Neural cell (in vitro differentiated cells): ENCODE measurements around the gene ANKRD13B. TPM values are rescaled to one million over a fixed set of nuclear protein-coding genes. Genes with fewer than 3 reads are reported as not detected.
A peak's percentile ranks its signal among the peaks of the same experiment; 100 is the strongest.

Source experiments
- H2AFZ ChIP-seq: fragments of 200-600, 300-800 bp; sonication (generic), shearing (Covaris generic); 2 replicates; pipeline ENCODE4 v1.6.0; 2014; ENCODE audit warnings: low read depth, mild to moderate bottlenecking, antibody characterized with exemption, low read length, moderate library complexity
- H3F3A ChIP-seq: fragments of 200-600 bp; shearing (Covaris generic); 2 replicates; pipeline ENCODE4 v1.6.1; 2016; ENCODE audit warnings: mild to moderate bottlenecking, moderate library complexity, mixed read lengths, antibody characterized with exemption, low read length; ENCODE audit not compliant: insufficient read depth, poor library complexity, severe bottlenecking
- H3K27ac ChIP-seq: fragments of 200-600, 300-800 bp; sonication (generic), shearing (Covaris generic); 2 replicates; pipeline ENCODE4 v1.5.1; 2014; ENCODE audit warnings: mild to moderate bottlenecking, low read length, moderate library complexity
- H3K27me3 ChIP-seq: fragments of 300-800, 200-600 bp; sonication (generic), shearing (Covaris generic); 2 replicates; pipeline ENCODE4 v1.6.0; 2014; ENCODE audit warnings: mild to moderate bottlenecking, low read depth, low read length, moderate library complexity; ENCODE audit not compliant: insufficient read depth
- H3K36me3 ChIP-seq: fragments of 300-800, 200-600 bp; sonication (generic), shearing (Covaris generic); 2 replicates; pipeline ENCODE4 v1.5.1; 2014; ENCODE audit warnings: mild to moderate bottlenecking, antibody characterized with exemption, low read length, moderate library complexity; ENCODE audit not compliant: insufficient read depth
- H3K4me2 ChIP-seq: fragments of 300-800, 200-600 bp; sonication (generic), shearing (Covaris generic); 2 replicates; pipeline ENCODE4 v1.6.0; 2014; ENCODE audit warnings: mild to moderate bottlenecking, low read length
- H3K4me3 ChIP-seq: fragments of 300-800, 200-600 bp; sonication (generic), shearing (Covaris generic); 2 replicates; pipeline ENCODE4 v1.5.1; 2014; ENCODE audit warnings: mild to moderate bottlenecking, low read length, moderate library complexity
- H3K79me2 ChIP-seq: fragments of 200-600 bp; shearing (Covaris generic); replicated peaks from 2 replicates; pipeline ENCODE4 v1.6.0; 2014; ENCODE audit warnings: mild to moderate bottlenecking, low read length, moderate library complexity; ENCODE audit not compliant: insufficient read depth
- H3K9ac ChIP-seq: fragments of 300-800, 200-600 bp; sonication (generic), shearing (Covaris generic); 2 replicates; pipeline ENCODE4 v1.6.1; 2016; ENCODE audit warnings: mild to moderate bottlenecking, low read length, mixed read lengths
- H3K9me2 ChIP-seq: fragments of 200-600 bp; shearing (Covaris generic); 2 replicates; pipeline ENCODE4 v1.6.1; 2016; ENCODE audit warnings: mild to moderate bottlenecking, low read length, mixed read lengths; ENCODE audit not compliant: insufficient read depth
- H3K9me3 ChIP-seq: fragments of 200-600, 300-800 bp; sonication (generic), shearing (Covaris generic); 2 replicates; pipeline ENCODE4 v1.6.1; 2016; ENCODE audit warnings: mild to moderate bottlenecking, mixed run types, low read length, moderate library complexity, mixed read lengths
- H4K20me1 ChIP-seq: fragments of 200-600 bp; shearing (Covaris generic); 2 replicates; pipeline ENCODE4 v1.6.1; 2016; ENCODE audit warnings: mild to moderate bottlenecking, mixed run types; ENCODE audit not compliant: insufficient read depth
- EP300 ChIP-seq: fragments of 450-650 bp; conservative IDR thresholded peaks from 2 replicates; pipeline ENCODE4 v1.6.1; 2014; ENCODE audit warnings: antibody characterized with exemption, mild to moderate bottlenecking, moderate library complexity; ENCODE audit not compliant: poor library complexity, severe bottlenecking
- EZH2 ChIP-seq: fragments of 200-600, 300-800 bp; shearing (Covaris generic), sonication (generic); IDR thresholded peaks from 2 replicates; pipeline ENCODE4 v1.6.1; 2014; ENCODE audit warnings: antibody characterized with exemption, low read length, borderline replicate concordance, mild to moderate bottlenecking; ENCODE audit not compliant: insufficient read depth, poor library complexity, severe bottlenecking
- MXI1 ChIP-seq: fragments of 450-650 bp; conservative IDR thresholded peaks from 2 replicates; pipeline ENCODE4 v1.6.1; 2014; ENCODE audit warnings: antibody characterized with exemption, mild to moderate bottlenecking; ENCODE audit not compliant: poor library complexity, severe bottlenecking
- POLR2AphosphoS5 ChIP-seq: IDR thresholded peaks from 2 replicates; pipeline ENCODE4 v1.6.1; 2012
- RAD21 ChIP-seq: fragments of 450-650 bp; conservative IDR thresholded peaks from 2 replicates; pipeline ENCODE4 v1.6.1; 2014; ENCODE audit warnings: antibody characterized with exemption, mild to moderate bottlenecking, moderate library complexity
- SMC3 ChIP-seq: fragments of 450-650 bp; conservative IDR thresholded peaks from 2 replicates; pipeline ENCODE4 v1.6.1; 2014; ENCODE audit warnings: antibody characterized with exemption, mild to moderate bottlenecking, moderate library complexity; ENCODE audit not compliant: poor library complexity
- TAF1 ChIP-seq: IDR thresholded peaks from 2 replicates; pipeline ENCODE4 v1.6.1; 2012; ENCODE audit warnings: low read depth
- polyA plus RNA-seq: library from polyadenylated mRNA; depleted of rRNA; stranded (reverse); fragments of >200 nt; gene quantifications from 2 replicates; pipeline ENCODE4 v1.2.3, GENCODE V29; 2014
- TF ChIP-seq, protein P1 (sequence below): IDR thresholded peaks from 2 replicates; pipeline ENCODE4 v1.6.1; 2012; ENCODE audit warnings: borderline replicate concordance
- TF ChIP-seq, protein P2 (sequence below): fragments of 450-650 bp; IDR thresholded peaks from 2 replicates; pipeline ENCODE4 v1.5.1; 2014; ENCODE audit warnings: antibody characterized with exemption, mild to moderate bottlenecking, moderate library complexity; ENCODE audit not compliant: poor library complexity, severe bottlenecking

Gene ANKRD13B
- polyA plus RNA-seq, 1 donor from 2014 or later = 35.0 TPM

DNA sequence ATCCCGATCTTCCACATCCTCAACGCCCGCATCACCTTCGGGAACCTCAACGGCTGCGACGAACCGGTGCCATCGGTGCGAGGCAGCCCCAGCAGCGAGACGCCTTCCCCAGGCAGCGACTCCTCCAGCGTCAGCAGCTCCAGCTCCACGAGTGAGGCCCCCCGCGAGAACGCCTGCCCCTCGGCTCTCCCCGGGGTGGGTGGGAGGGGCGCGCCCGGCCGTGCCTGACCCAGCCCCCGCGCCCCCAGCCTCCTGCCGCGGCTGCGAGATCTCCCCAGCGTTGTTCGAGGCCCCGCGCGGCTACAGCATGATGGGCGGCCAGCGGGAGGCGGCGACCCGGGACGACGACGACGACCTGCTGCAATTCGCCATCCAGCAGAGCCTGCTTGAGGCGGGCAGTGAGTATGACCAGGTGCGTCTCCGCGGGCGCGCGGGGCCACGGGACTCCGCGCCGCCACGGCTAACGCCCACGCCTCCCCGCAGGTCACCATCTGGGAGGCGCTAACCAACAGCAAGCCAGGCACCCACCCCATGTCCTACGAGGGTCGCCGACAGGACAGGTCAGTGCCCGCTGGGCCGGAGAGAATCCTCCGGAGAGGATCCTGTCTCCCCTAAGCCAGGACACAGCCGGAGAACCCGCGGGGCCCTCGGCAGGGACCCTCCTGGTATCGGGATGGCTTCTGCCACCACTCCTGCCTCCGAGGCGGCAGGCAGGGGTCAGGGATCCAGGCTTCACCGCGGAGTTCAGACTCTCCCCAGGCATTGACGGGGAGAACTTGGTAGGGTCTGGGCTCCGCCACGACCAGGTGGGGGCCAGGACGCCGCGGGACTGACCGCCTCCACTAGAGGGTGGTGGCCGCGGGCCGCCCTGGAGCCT lies 19.7 kb downstream of the ANKRD13B start:
- Histone ChIP-seq H3K9ac (no peak overlapping the region), H3K4me2 (no peak overlapping the region), H3K27me3 (peaks cover 30% of the 10 kb centered on the region), H3K4me3 (no peak overlapping the region), H3K9me3 (peaks cover 4% of the 10 kb centered on the region), H4K20me1 (no peaks in the 10 kb centered on the region), H2AFZ (no peak overlapping the region), H3K27ac (no peak overlapping the region), H3K36me3 (peaks cover 10% of the 10 kb centered on the region), H3K9me2 (no peaks in the 10 kb centered on the region), H3F3A (no peaks in the 10 kb centered on the region), H3K79me2 (no peaks in the 10 kb centered on the region)
- no peak for TF ChIP-seq POLR2AphosphoS5
- TF ChIP-seq, protein P1, sequence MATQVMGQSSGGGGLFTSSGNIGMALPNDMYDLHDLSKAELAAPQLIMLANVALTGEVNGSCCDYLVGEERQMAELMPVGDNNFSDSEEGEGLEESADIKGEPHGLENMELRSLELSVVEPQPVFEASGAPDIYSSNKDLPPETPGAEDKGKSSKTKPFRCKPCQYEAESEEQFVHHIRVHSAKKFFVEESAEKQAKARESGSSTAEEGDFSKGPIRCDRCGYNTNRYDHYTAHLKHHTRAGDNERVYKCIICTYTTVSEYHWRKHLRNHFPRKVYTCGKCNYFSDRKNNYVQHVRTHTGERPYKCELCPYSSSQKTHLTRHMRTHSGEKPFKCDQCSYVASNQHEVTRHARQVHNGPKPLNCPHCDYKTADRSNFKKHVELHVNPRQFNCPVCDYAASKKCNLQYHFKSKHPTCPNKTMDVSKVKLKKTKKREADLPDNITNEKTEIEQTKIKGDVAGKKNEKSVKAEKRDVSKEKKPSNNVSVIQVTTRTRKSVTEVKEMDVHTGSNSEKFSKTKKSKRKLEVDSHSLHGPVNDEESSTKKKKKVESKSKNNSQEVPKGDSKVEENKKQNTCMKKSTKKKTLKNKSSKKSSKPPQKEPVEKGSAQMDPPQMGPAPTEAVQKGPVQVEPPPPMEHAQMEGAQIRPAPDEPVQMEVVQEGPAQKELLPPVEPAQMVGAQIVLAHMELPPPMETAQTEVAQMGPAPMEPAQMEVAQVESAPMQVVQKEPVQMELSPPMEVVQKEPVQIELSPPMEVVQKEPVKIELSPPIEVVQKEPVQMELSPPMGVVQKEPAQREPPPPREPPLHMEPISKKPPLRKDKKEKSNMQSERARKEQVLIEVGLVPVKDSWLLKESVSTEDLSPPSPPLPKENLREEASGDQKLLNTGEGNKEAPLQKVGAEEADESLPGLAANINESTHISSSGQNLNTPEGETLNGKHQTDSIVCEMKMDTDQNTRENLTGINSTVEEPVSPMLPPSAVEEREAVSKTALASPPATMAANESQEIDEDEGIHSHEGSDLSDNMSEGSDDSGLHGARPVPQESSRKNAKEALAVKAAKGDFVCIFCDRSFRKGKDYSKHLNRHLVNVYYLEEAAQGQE = no peak
- no peak for TF ChIP-seq TAF1
- TF ChIP-seq EZH2 = no peak
- no peak for TF ChIP-seq EP300
- TF ChIP-seq SMC3 = no peak
- no peak for TF ChIP-seq RAD21
- TF ChIP-seq MXI1 = no peak
- TF ChIP-seq, protein P2, sequence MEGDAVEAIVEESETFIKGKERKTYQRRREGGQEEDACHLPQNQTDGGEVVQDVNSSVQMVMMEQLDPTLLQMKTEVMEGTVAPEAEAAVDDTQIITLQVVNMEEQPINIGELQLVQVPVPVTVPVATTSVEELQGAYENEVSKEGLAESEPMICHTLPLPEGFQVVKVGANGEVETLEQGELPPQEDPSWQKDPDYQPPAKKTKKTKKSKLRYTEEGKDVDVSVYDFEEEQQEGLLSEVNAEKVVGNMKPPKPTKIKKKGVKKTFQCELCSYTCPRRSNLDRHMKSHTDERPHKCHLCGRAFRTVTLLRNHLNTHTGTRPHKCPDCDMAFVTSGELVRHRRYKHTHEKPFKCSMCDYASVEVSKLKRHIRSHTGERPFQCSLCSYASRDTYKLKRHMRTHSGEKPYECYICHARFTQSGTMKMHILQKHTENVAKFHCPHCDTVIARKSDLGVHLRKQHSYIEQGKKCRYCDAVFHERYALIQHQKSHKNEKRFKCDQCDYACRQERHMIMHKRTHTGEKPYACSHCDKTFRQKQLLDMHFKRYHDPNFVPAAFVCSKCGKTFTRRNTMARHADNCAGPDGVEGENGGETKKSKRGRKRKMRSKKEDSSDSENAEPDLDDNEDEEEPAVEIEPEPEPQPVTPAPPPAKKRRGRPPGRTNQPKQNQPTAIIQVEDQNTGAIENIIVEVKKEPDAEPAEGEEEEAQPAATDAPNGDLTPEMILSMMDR = no peak

DNA sequence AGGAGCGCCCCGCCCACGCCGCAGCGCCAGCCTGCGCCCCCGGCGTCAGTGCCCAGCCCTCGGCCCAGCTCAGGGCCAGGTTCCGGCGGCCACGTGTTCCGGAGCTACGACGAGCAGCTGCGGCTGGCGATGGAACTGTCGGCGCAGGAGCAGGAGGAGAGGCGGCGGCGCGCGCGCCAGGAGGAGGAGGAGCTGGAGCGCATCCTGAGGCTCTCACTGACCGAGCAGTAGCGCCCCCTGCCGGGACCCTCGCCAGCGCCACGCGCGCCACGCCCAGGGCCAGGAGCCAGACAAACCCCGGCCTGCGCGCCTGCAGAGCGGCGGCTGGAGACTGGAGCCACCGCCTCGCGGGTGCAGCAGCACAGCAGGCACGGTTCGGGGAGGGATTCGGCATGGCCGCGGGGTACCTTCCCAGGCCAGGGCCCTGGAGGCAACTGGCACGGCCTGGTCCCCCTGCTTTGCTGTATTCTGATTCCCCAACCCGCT lies 20.5 kb downstream of the ANKRD13B start:
- no peaks in the 10 kb centered on the region for H3F3A ChIP-seq
- no peaks in the 10 kb centered on the region for H4K20me1 ChIP-seq
- peaks cover 37% of the 10 kb centered on the region for H3K27me3 ChIP-seq
- H3K9me3 ChIP-seq = peaks cover 4% of the 10 kb centered on the region
- TF ChIP-seq MXI1 = no peak
- TF ChIP-seq TAF1 = no peak
- TF ChIP-seq, protein P2 = peak; percentile 32
- H3K9ac ChIP-seq = no peak overlapping the region
- H3K9me2 ChIP-seq = no peaks in the 10 kb centered on the region
- H3K79me2 ChIP-seq = no peaks in the 10 kb centered on the region
- no peak overlapping the region for H3K27ac ChIP-seq
- no peak overlapping the region for H3K4me3 ChIP-seq
- peaks cover 10% of the 10 kb centered on the region for H3K36me3 ChIP-seq
- no peak overlapping the region for H2AFZ ChIP-seq
- H3K4me2 ChIP-seq = no peak overlapping the region
